Measurements from ENCODE around the gene ANXA8L1.
"Not testable (repeated sequence)": the region's sequence is repeated elsewhere in the genome, so short reads cannot be mapped to it uniquely, and the experiment has no call there.

ANXA8L1 gene

GRCh38 chr10:46398212-46398886 lies 22.8 kb downstream of the ANXA8L1 start:
- DNase-seq: not testable (repeated sequence)

- DNase-seq: not testable (repeated sequence)
Measured at GRCh38 chr10:46409556-46409955, 34.0 kb downstream of the ANXA8L1 start.

- not testable (repeated sequence) for DNase-seq
Measured at GRCh38 chr10:46411123-46411522, 35.5 kb downstream of the ANXA8L1 start.

- DNase-seq: not testable (repeated sequence)
Measured at GRCh38 chr10:46412665-46413064, 37.1 kb downstream of the ANXA8L1 start.

GRCh38 chr10:46415291-46415690 lies 39.7 kb downstream of the ANXA8L1 start:
- not testable (repeated sequence) for DNase-seq

GRCh38 chr10:46418283-46418682 lies 42.7 kb downstream of the ANXA8L1 start:
- DNase-seq: not testable (repeated sequence)

- not testable (repeated sequence) for DNase-seq
Measured at GRCh38 chr10:46419570-46420379, 44.2 kb downstream of the ANXA8L1 start.

GRCh38 chr10:46423550-46423949 lies 48.0 kb downstream of the ANXA8L1 start:
- not testable (repeated sequence) for DNase-seq

- not testable (repeated sequence) for DNase-seq
Measured at GRCh38 chr10:46440942-46441341, 65.4 kb downstream of the ANXA8L1 start.

Measured in effector CD8-positive, alpha-beta T cell (primary cell).